ENCODE results near the gene POPDC2. TPM values are rescaled to one million over a fixed set of nuclear protein-coding genes. Genes with fewer than 3 reads are reported as not detected.

POPDC2 gene
- total and polyA plus RNA-seq, 10 of the 15 experiments (the other 5 are each of a cell fraction or from before 2014, with no cell fraction given): 1.8 to 12.7 (median 3.5) TPM

GRCh38 chr3:119653876-119654275, 6.5 kb downstream of the POPDC2 start:
- Histone ChIP-seq H3K79me2 (ENCODE audit: control insufficient read depth, insufficient read depth, low read length) (no peaks in the 10 kb centered on the region), H3K4me3 (no peak overlapping the region), H3K27me3 (replicated peaks in 1 of 2; ENCODE audit: control insufficient read depth in 2 of 2, insufficient read depth in 2 of 2, low read length in 1 of 2) (no peaks in the 10 kb centered on the region), H3K4me2 (ENCODE audit: control insufficient read depth, insufficient read depth) (no peak overlapping the region), H3K27ac (ENCODE audit: control insufficient read depth, insufficient read depth) (no peak overlapping the region), H3K36me3 (ENCODE audit: control insufficient read depth in 2 of 2, insufficient read depth in 2 of 2, low read length in 1 of 2) (no peaks in the 10 kb centered on the region; a peak in 2 of 4 replicates), H3K9ac (ENCODE audit: control insufficient read depth, insufficient read depth, low read length) (no peak overlapping the region), H4K20me1 (ENCODE audit: control insufficient read depth, insufficient read depth) (no peaks in the 10 kb centered on the region), H2AFZ (ENCODE audit: control insufficient read depth, low read depth, low read length) (no peak overlapping the region), H3K4me1 (ENCODE audit: control insufficient read depth, insufficient read depth, low read length) (peaks cover 4% of the 10 kb centered on the region; the same call in 1 of the 2 replicates), H3K9me3 (replicated peaks; ENCODE audit: control insufficient read depth, insufficient read depth, low read length) (no peaks in the 10 kb centered on the region)
- POLR2A ChIA-PET: no interaction called here
- RAD21 ChIA-PET (ENCODE audit: unreplicated experiment): interaction anchor here (1.0 kb wide), 1 partner anchor 9 kb away, joined by 3 read pairs; no protein-coding TSS in a partner anchor
- 6% methylated on average over 2 of the region's 2 CpGs for WGBS (ENCODE audit: insufficient coverage, insufficient replicate concordance, low lambda C conversion rate, missing lambda C conversion rate)
- FAIRE-seq (no peak), DNase-seq (ENCODE audit: low read depth, low spot score) (no peak), ATAC-seq (no peak)
- SMC1A ChIA-PET (ENCODE audit: uncharacterized antibody, unreplicated experiment): interaction anchor here (1.5 kb wide), 1 partner anchor 9 kb away, joined by 8 read pairs; no protein-coding TSS in a partner anchor
- CTCF ChIA-PET: interaction anchor here (0.7 kb wide), 1 partner anchor 428 kb away, joined by 3 read pairs; no protein-coding TSS in a partner anchor
- in situ Hi-C loops (cut with MboI) (no loop called here), intact Hi-C loops (cut with micrococcal nuclease; ENCODE audit: unreplicated experiment) (no loop called here)
- BruUV-seq (replicated peaks): no TSS peak
- no peak for TF ChIP-seq JUND (IDR thresholded peaks at IDR 0.05; ENCODE audit: low read depth, low read length)
- TF ChIP-seq STAT1 (conservative IDR thresholded peaks at IDR 0.05): no peak
- TF ChIP-seq ETV6 (conservative IDR thresholded peaks at IDR 0.05 in 1 of 2, IDR thresholded peaks at IDR 0.05 in 1 of 2; ENCODE audit: borderline replicate concordance in 1 of 2, low read depth in 1 of 2): no peak
- no peak for TF ChIP-seq KLF5 (IDR thresholded peaks at IDR 0.05; ENCODE audit: partially characterized antibody)
- TF ChIP-seq POU2F2 (IDR thresholded peaks at IDR 0.05; ENCODE audit: borderline replicate concordance, low read depth, low read length): no peak
- no peak for TF ChIP-seq FOXM1 (IDR thresholded peaks at IDR 0.05; ENCODE audit: low read depth, low read length)
- TF ChIP-seq CHD2 (IDR thresholded peaks at IDR 0.05; ENCODE audit: borderline replicate concordance, low read depth, low read length): no peak
- no peak for TF ChIP-seq RBBP5 (conservative IDR thresholded peaks at IDR 0.05)
- TF ChIP-seq CBX3 (IDR thresholded peaks at IDR 0.05; ENCODE audit: borderline replicate concordance, low read depth): no peak
- TF ChIP-seq RELA (IDR thresholded peaks at IDR 0.05; ENCODE audit: borderline replicate concordance, partially characterized antibody): no peak
- TF ChIP-seq HDAC6 (IDR thresholded peaks at IDR 0.05; ENCODE audit: unreplicated experiment): no peak
- no peak for TF ChIP-seq STAT3 (IDR thresholded peaks at IDR 0.05; ENCODE audit: low read depth, low read length)
- no peak for TF ChIP-seq REST (IDR thresholded peaks at IDR 0.05; ENCODE audit: low read depth, low read length)
- no peak for TF ChIP-seq PKNOX1 (IDR thresholded peaks at IDR 0.05)
- TF ChIP-seq BCLAF1 (IDR thresholded peaks at IDR 0.05): no peak
- TF ChIP-seq RB1 (IDR thresholded peaks at IDR 0.05; ENCODE audit: borderline replicate concordance): no peak
- no peak for TF ChIP-seq EGR1 (IDR thresholded peaks at IDR 0.05; ENCODE audit: borderline replicate concordance in 1 of 2, low read depth in 2 of 2, low read length in 2 of 2)
- TF ChIP-seq POLR2AphosphoS5 (IDR thresholded peaks at IDR 0.05; ENCODE audit: low read length): no peak
